Stomach (tissue), 9 donors: ENCODE data around the gene SMAD6. TPM values are rescaled to one million over a fixed set of nuclear protein-coding genes. Genes with fewer than 3 reads are reported as not detected.
A peak's percentile ranks its signal among the peaks of the same experiment; 100 is the strongest.

Experiments
- DNase-seq, 2 donors: peaks; one replicate each; pipeline versions ENCODE4 v3.0.0 to v3.0.0-alpha.2; 2013 to 2019
- H3K27ac ChIP-seq, 5 donors: fragments of 200-600 bp in 4 of 5; sonication (generic) in 4 of 5; one replicate each; pipeline ENCODE4 v1.5.1; 2013 to 2019; ENCODE audit warnings: mild to moderate bottlenecking in 1 of 5, moderate library complexity in 1 of 5
- H3K27me3 ChIP-seq, 3 donors: fragments of 200-600 bp; sonication (generic); one replicate each; pipeline ENCODE4 v1.5.1; 2017 to 2019; ENCODE audit warnings: mixed run types in 1 of 3
- H3K36me3 ChIP-seq, 4 donors: fragments of 200-600 bp; sonication (generic); 1 replicate in 3 of 4; 2 replicates in 1 of 4; pipeline ENCODE4 v1.5.1; 2016 to 2019
- H3K4me1 ChIP-seq, 4 donors: fragments of 200-600 bp; sonication (generic); one replicate each; pipeline ENCODE4 v1.5.1; 2016 to 2019
- H3K4me3 ChIP-seq, 4 donors: fragments of 200-600 bp; sonication (generic) in 3 of 4; one replicate each; pipeline ENCODE4 v1.5.1; 2016 to 2019; ENCODE audit warnings: mild to moderate bottlenecking in 1 of 4
- H3K9me3 ChIP-seq, 4 donors: fragments of 200-600 bp; sonication (generic); one replicate each; pipeline ENCODE4 v1.5.1; 2016 to 2019
- CTCF ChIP-seq, 7 experiments: fragments of 450-650 bp in 4 of 7; fragments of 200-600 bp in 3 of 7; sonication (generic) in 3 of 7; IDR thresholded peaks; one replicate each; pipeline ENCODE4 v1.5.1; 2016 to 2019; ENCODE audit warnings: antibody characterized with exemption in 7 of 7, control low read depth in 2 of 7, mild to moderate bottlenecking in 1 of 7
- EP300 ChIP-seq: sonication (generic); formaldehyde crosslinking; IDR thresholded peaks from one replicate; pipeline ENCODE4 v1.6.1; 2017; ENCODE audit warnings: antibody characterized with exemption
- POLR2A ChIP-seq, 4 donors: fragments of 450-650 bp; IDR thresholded peaks; one replicate each; pipeline ENCODE4 v1.6.1; 2016; ENCODE audit warnings: antibody characterized with exemption in 4 of 4, control low read depth in 2 of 4, mild to moderate bottlenecking in 1 of 4, moderate library complexity in 1 of 4
- POLR2AphosphoS5 ChIP-seq, 3 donors: sonication (generic); formaldehyde crosslinking; IDR thresholded peaks; one replicate each; pipeline ENCODE4 v1.6.1; 2016; ENCODE audit warnings: antibody characterized with exemption in 3 of 3
- WGBS, 5 donors: extraction: QIAGEN DNeasy Blood & Tissue Kit in 3 of 5; methylation state at CpG; one replicate each; pipeline versions ENCODE4 v1.1.5 to v1.1.7; 2013 to 2018; 5-methylcytosine and 5-hydroxymethylcytosine counted together
- intact Hi-C: fragments of 100-400 bp; cut with DNase I; formaldehyde crosslinking; loops from one replicate; pipeline ENCODE4 v1.15.1; 2023; ENCODE audit warnings: low total_unique reads
- polyA plus RNA-seq, 3 donors: library from polyadenylated mRNA; stranded (reverse); fragments of 200-250 nt; gene quantifications; one replicate each; pipeline ENCODE4 v1.2.3, GENCODE V29; 2013
- total RNA-seq, 5 donors: library from RNA; depleted of rRNA; stranded (reverse); fragments of >200 nt; gene quantifications; one replicate each; pipeline versions ENCODE4 v1.1.0 to v1.2.3, GENCODE V29; 2014 to 2016
- donor health status: healthy with polysubstance abuse.
- donor health status: Bipolar disorder and iron deficiency.
- donor health status: healthy.

The SMAD6 gene
- total and polyA plus RNA-seq, 8 donors: 4.0 to 112 (median 28.3) TPM

GRCh38 chr15:66747223-66747622 is 45.2 kb downstream of the SMAD6 start:
- peaks cover 0 to 3% (median 0%) of the 10 kb centered on the region in 4 donors for H3K36me3 ChIP-seq
- no peaks in the 10 kb centered on the region for H3K9me3 ChIP-seq
- intact Hi-C loops: no loop called here
- DNase-seq: no peak
- TF ChIP-seq POLR2AphosphoS5 (IDR thresholded peaks at IDR 0.05): no peak
- H3K27me3 ChIP-seq: no peaks in the 10 kb centered on the region
- WGBS, 5 donors: 73 to 100% (median 84%) methylated on average over 5 to 8 of the region's 8 CpGs
- H3K4me1 ChIP-seq: peaks cover 69 to 87% (median 77%) of the 10 kb centered on the region in 4 donors
- peak overlapping the region; percentile 15 to 84 (median 56) for H3K27ac ChIP-seq
- H3K4me3 ChIP-seq: no peak overlapping the region

GRCh38 chr15:66747886-66748707 is 46.1 kb downstream of the SMAD6 start:
- Histone ChIP-seq H3K27me3 (no peaks in the 10 kb centered on the region), H3K36me3 (peaks cover 0 to 4% (median 0%) of the 10 kb centered on the region in 4 donors), H3K4me1 (peaks cover 70 to 90% (median 77%) of the 10 kb centered on the region in 4 donors), H3K4me3 (no peak overlapping the region), H3K27ac (peak overlapping the region; percentile 25 to 84 (median 56)), H3K9me3 (no peaks in the 10 kb centered on the region)
- DNase-seq: peak in 1 of 2 donors; percentile 51
- 38 to 48% (median 43%) methylated on average over 10 of the region's 10 CpGs for WGBS, 5 donors
- intact Hi-C loops: no loop called here
- no peak for TF ChIP-seq POLR2AphosphoS5 (IDR thresholded peaks at IDR 0.05)
- TF ChIP-seq CTCF (IDR thresholded peaks at IDR 0.05): no peak
- no peak for TF ChIP-seq POLR2A (IDR thresholded peaks at IDR 0.05)
- TF ChIP-seq EP300: no peak

GRCh38 chr15:66748708-66749035 is 46.6 kb downstream of the SMAD6 start:
- no peak overlapping the region for H3K4me3 ChIP-seq
- no peaks in the 10 kb centered on the region for H3K27me3 ChIP-seq
- no peaks in the 10 kb centered on the region for H3K9me3 ChIP-seq
- peaks cover 68 to 93% (median 81%) of the 10 kb centered on the region in 4 donors for H3K4me1 ChIP-seq
- peaks cover 0 to 4% (median 0%) of the 10 kb centered on the region in 4 donors for H3K36me3 ChIP-seq
- 39 to 60% (median 51%) methylated on average over 3 of the region's 3 CpGs for WGBS, 5 donors
- TF ChIP-seq POLR2A (IDR thresholded peaks at IDR 0.05) (no peak), POLR2AphosphoS5 (IDR thresholded peaks at IDR 0.05) (no peak), EP300 (no peak), CTCF (IDR thresholded peaks at IDR 0.05) (no peak)
- DNase-seq: no peak
- intact Hi-C loops: no loop called here
- H3K27ac ChIP-seq: peak overlapping the region; percentile 25 to 84 (median 56)

GRCh38 chr15:66749841-66750575 is 48.0 kb downstream of the SMAD6 start:
- peaks cover 0 to 4% (median under 1%) of the 10 kb centered on the region in 4 donors for H3K9me3 ChIP-seq
- H3K4me3 ChIP-seq: no peak overlapping the region
- intact Hi-C loops: no loop called here
- H3K27me3 ChIP-seq: no peaks in the 10 kb centered on the region
- peaks cover 0 to 12% (median 1%) of the 10 kb centered on the region in 4 donors for H3K36me3 ChIP-seq
- TF ChIP-seq POLR2A (IDR thresholded peaks at IDR 0.05) (no peak), CTCF (IDR thresholded peaks at IDR 0.05) (no peak), EP300 (no peak), POLR2AphosphoS5 (IDR thresholded peaks at IDR 0.05) (no peak)
- peak; percentile 47 for DNase-seq
- peaks cover 54 to 86% (median 70%) of the 10 kb centered on the region in 4 donors for H3K4me1 ChIP-seq
- WGBS, 5 donors: 35 to 64% (median 55%) methylated on average over 7 to 8 of the region's 8 CpGs
- H3K27ac ChIP-seq: peak overlapping the region; percentile 36 to 84 (median 43)
